ENCODE measurements around the gene PPFIA3.
"Not testable (repeated sequence)": the region's sequence is repeated elsewhere in the genome, so short reads cannot be mapped to it uniquely, and the experiment has no call there.

PPFIA3 gene

DNA sequence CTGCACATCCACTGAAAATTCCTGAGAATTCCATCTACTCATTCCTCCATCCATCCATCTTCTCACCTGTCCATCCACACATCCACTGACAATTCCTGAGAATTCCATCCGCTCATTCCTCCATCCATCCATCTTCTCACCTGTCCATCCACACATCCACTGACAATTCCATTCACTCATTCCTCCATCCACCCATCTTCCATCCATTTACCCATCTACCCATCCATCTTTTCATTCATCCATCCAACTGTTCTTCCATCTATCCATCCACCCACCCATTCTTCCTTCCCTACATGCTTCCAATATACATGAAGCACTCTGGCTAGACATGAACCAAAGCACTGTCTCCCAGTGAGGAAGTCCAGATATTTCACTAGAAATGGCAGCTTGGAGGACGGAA is 53.9 kb downstream of the PPFIA3 start:
- DNase-seq (ENCODE audit: low spot score), result no peak

DNA sequence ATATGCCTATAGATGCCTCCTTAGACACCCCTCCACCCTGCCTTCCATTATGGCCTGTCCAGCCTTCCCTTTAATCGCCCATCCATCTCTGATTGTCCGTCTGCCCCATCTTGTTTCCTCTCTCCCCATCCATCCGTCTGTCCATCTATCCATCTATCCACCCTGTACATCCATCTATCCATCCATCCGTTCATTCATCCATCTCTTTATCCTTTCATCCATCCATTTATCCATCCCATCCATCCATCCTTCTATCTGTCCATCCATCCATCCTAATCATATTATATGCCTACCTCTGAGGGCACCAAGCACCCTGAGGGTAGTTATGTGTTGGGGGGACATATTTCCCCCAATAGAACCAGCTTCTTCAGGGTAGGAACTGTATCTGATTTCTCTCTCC is 61.3 kb downstream of the PPFIA3 start:
- no peak for DNase-seq (ENCODE audit: low spot score)

GRCh38 chr19:49182010-49182847 is 62.9 kb downstream of the PPFIA3 start:
- not testable (repeated sequence) for DNase-seq (ENCODE audit: low spot score)

- no peak for DNase-seq (ENCODE audit: low spot score)
Observed at GRCh38 chr19:49182848-49183375, 63.6 kb downstream of the PPFIA3 start.

DNA sequence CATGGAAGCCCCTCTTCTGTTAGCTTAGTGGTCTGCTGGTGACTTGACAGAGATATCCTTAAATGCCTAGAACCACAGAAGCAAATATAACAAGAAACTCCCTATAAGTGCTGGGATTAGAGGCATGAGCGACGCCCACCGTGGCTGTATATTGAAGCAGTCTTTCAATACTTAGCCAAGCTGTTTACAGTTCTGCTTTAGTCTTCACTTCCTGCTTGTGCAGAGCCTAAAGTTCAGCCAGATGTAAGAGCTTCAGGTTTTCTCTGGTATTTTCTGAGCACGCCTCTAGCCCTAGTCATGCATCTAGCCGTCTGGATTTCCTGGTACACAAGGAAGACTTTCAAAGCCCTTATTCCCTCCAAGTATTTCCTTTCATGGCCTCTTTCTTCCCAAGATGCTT is 66.8 kb downstream of the PPFIA3 start:
- no peak for DNase-seq (ENCODE audit: low spot score)

- DNase-seq (ENCODE audit: low spot score), result no peak
Observed at GRCh38 chr19:49188626-49189200, 69.4 kb downstream of the PPFIA3 start.

- no peak for DNase-seq (ENCODE audit: low spot score)
Observed at GRCh38 chr19:49189259-49189658, 69.9 kb downstream of the PPFIA3 start.

DNA sequence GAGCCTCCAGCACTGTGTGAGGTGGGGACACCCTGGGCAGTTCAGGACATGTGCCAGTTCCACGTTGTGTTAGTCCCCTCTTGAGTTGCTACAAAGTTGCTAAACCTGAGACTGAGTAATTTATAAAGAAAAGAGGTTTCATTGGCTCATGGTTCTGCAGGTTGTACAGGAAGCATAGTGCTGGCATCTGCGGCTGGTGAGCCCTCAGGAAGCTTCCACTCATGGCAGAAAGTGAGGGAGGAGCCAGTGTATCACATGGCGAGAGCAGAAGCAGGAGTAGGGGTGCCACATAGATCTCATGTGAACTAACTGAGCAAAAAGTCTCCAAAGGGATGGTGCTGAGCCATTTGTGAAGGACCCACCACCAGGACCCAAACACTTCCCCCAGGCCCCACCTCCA is 71.4 kb downstream of the PPFIA3 start:
- no peak for DNase-seq (ENCODE audit: low spot score)

- no peak for DNase-seq (ENCODE audit: low spot score)
Observed at GRCh38 chr19:49193822-49194394, 74.6 kb downstream of the PPFIA3 start.

DNA sequence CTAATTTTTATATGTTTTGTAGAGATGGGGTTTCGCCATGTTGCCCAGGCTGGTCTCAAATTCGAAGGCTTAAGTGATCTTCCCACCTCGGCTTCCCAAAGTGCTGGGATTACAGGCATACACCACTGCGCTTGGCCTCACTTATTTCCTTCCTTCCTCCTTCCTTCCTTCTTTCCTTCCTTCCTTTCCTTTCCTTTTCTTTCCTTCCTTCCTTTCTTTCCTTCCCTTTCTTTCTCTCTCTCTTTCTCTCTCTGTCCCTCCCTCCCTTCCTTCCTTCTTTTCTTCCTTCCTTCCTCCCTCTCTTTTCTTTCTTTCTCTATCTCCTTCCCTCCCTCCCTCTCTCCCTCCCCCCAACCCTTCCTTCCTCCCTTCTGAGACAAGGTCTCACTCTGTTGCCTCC is 75.1 kb downstream of the PPFIA3 start:
- DNase-seq (ENCODE audit: low spot score), result no peak

- no peak for DNase-seq (ENCODE audit: low spot score)
Observed at GRCh38 chr19:49196527-49197240, 77.3 kb downstream of the PPFIA3 start.

DNA sequence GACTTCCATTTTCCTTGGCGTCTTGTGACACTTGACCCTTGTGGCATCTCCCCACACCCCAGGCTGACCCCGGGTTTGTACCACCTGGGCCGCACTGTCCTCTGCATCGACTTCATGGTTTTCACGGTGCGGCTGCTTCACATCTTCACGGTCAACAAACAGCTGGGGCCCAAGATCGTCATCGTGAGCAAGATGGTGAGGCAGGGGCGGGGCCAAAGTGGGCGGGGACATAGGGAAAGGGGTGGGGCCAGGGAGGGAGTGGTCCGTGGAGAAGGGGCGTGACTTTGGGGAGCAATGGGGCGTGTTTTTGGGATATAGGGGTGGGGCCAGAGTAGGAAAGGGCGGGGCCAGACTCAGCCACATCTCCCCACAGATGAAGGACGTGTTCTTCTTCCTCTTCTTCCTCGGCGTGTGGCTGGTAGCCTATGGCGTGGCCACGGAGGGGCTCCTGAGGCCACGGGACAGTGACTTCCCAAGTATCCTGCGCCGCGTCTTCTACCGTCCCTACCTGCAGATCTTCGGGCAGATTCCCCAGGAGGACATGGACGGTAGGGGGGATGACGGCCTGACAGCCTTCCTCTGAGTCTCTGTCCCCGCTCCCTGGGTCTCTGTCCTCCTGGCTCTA is 81.0 kb downstream of the PPFIA3 start:
- DNase-seq (ENCODE audit: low spot score), result no peak

Small RNA genes lying within 50 kb of the gene (small RNA-seq; reads per million reads assigned to genes)
- gene RN7SL708P, result 0 reads per million in 2 experiments

Data from SK-N-DZ (cell line).